Progenitor cell of endocrine pancreas (in vitro differentiated cells): ENCODE data around the gene ZNF169. TPM values are rescaled to one million over a fixed set of nuclear protein-coding genes. Genes with fewer than 3 reads are reported as not detected.

Source experiments
- DNase-seq: peaks from one replicate; pipeline ENCODE4 v3.0.0; 2021; ENCODE audit warnings: low spot score; ENCODE audit not compliant: unreplicated experiment
- H3K27ac Mint-ChIP-seq: 2 replicates; pipeline ENCODE4 v1.8.0; 2021; ENCODE audit warnings: mild to moderate bottlenecking, moderate library complexity, mixed read lengths
- H3K27me3 Mint-ChIP-seq: 2 replicates; pipeline ENCODE4 v1.8.0; 2021; ENCODE audit warnings: mixed read lengths
- H3K36me3 Mint-ChIP-seq: 2 replicates; pipeline ENCODE4 v1.8.0; 2022; ENCODE audit warnings: mixed read lengths; ENCODE audit not compliant: insufficient read depth
- H3K4me1 Mint-ChIP-seq: 2 replicates; pipeline ENCODE4 v1.8.0; 2021; ENCODE audit warnings: low read depth, mixed read lengths
- H3K4me3 Mint-ChIP-seq: 2 replicates; pipeline ENCODE4 v1.8.0; 2021; ENCODE audit warnings: low read depth, mild to moderate bottlenecking, moderate library complexity, mixed read lengths
- H3K9me3 Mint-ChIP-seq: 2 replicates; pipeline ENCODE4 v1.8.0; 2021; ENCODE audit warnings: low read depth, mixed read lengths
- CTCF ChIP-seq: fragments of 200-600 bp; sonication (generic); IDR thresholded peaks from one replicate; pipeline ENCODE4 v1.5.0; 2021; ENCODE audit warnings: antibody characterized with exemption, mild to moderate bottlenecking; ENCODE audit not compliant: unreplicated experiment
- total RNA-seq: library from RNA; stranded (reverse); gene quantifications from 2 replicates; pipeline ENCODE4 v1.2.1, GENCODE V29; 2021

Gene ZNF169
- total RNA-seq, 1 donor from 2014 or later = 10.6 TPM

GRCh38 chr9:94289691-94290090 lies 30.6 kb downstream of the ZNF169 start:
- Mint-ChIP-seq H3K36me3 (peaks cover 29% of the 10 kb centered on the region), H3K27ac (no peak overlapping the region), H3K9me3 (peaks cover 10% of the 10 kb centered on the region), H3K4me3 (no peak overlapping the region), H3K4me1 (no peaks in the 10 kb centered on the region), H3K27me3 (no peaks in the 10 kb centered on the region)
- no peak for DNase-seq
- no peak for TF ChIP-seq CTCF

GRCh38 chr9:94298949-94299599 lies 40.0 kb downstream of the ZNF169 start:
- DNase-seq = no peak
- Mint-ChIP-seq H3K27ac (no peak overlapping the region), H3K27me3 (no peaks in the 10 kb centered on the region), H3K4me3 (no peak overlapping the region), H3K4me1 (no peaks in the 10 kb centered on the region), H3K36me3 (peaks cover 7% of the 10 kb centered on the region), H3K9me3 (no peaks in the 10 kb centered on the region)
- TF ChIP-seq CTCF = no peak

- no peak overlapping the region for H3K4me3 Mint-ChIP-seq
- H3K4me1 Mint-ChIP-seq = no peaks in the 10 kb centered on the region
- no peak for TF ChIP-seq CTCF
- peaks cover 7% of the 10 kb centered on the region for H3K36me3 Mint-ChIP-seq
- H3K9me3 Mint-ChIP-seq = no peaks in the 10 kb centered on the region
- no peak overlapping the region for H3K27ac Mint-ChIP-seq
- H3K27me3 Mint-ChIP-seq = no peaks in the 10 kb centered on the region
- DNase-seq = no peak
Observed at GRCh38 chr9:94300470-94301301, 41.6 kb downstream of the ZNF169 start.

GRCh38 chr9:94301583-94301982 lies 42.5 kb downstream of the ZNF169 start:
- no peak for DNase-seq
- H3K27ac Mint-ChIP-seq = no peak overlapping the region
- H3K27me3 Mint-ChIP-seq = no peaks in the 10 kb centered on the region
- no peaks in the 10 kb centered on the region for H3K9me3 Mint-ChIP-seq
- no peaks in the 10 kb centered on the region for H3K4me1 Mint-ChIP-seq
- peaks cover 7% of the 10 kb centered on the region for H3K36me3 Mint-ChIP-seq
- no peak overlapping the region for H3K4me3 Mint-ChIP-seq
- TF ChIP-seq CTCF = no peak

GRCh38 chr9:94302426-94302825 lies 43.3 kb downstream of the ZNF169 start:
- Mint-ChIP-seq H3K4me1 (no peaks in the 10 kb centered on the region), H3K27me3 (no peaks in the 10 kb centered on the region), H3K27ac (no peak overlapping the region), H3K9me3 (no peaks in the 10 kb centered on the region), H3K36me3 (peaks cover 3% of the 10 kb centered on the region), H3K4me3 (no peak overlapping the region)
- DNase-seq = no peak
- no peak for TF ChIP-seq CTCF
